Measurements from ENCODE around the gene LRGUK.

LRGUK gene

DNA sequence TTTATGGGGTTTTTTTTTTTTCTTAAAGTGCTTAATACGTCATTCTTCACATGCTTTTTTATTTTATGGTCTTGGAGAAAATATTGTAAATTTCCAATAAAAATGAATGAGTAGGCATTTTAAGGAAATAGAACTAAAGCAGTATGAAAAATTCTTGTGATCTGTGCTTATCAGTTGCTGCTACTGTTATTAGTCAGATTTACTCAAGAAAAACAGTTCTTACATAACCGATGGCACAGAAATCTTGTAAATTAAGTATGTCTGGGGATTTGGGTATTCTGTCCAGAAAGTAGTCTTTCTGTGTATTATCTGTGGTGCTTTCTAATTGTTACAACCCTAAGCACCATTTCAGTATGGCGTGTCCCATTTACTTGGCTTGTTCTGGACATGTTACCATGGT lies 64.7 kb downstream of the LRGUK start:
- TF ChIP-seq CTCF (IDR thresholded peaks at IDR 0.05; ENCODE audit: insufficient read depth, low read depth, low read length, missing control alignments): no peak
- H3K4me3 ChIP-seq (ENCODE audit: low read length): no peak overlapping the region
- DNase-seq (ENCODE audit: low read depth): no peak

DNA sequence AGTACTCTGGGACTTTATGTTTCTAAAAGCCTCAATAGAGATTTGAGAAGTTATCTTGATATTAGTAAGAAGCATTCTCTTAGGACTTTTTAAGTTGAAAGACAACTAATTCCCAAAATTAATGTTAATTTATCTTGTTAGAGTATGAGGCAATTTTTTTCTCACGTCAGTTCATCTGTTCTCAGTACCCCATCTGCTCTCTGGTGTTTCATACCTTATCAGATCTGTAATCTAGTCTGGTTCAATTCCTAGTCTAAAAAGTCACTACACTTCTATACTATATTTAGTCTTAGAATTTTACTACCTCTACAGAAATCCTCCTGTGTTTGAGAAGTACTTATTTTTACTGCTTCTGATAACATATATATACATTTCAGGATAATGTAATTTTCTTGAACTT lies 66.1 kb downstream of the LRGUK start:
- DNase-seq (ENCODE audit: low read depth): no peak
- no peak for TF ChIP-seq CTCF (IDR thresholded peaks at IDR 0.05; ENCODE audit: insufficient read depth, low read depth, low read length, missing control alignments)

GRCh38 chr7:134195252-134195651 lies 68.1 kb downstream of the LRGUK start:
- no peak for TF ChIP-seq CTCF (IDR thresholded peaks at IDR 0.05; ENCODE audit: insufficient read depth, low read depth, low read length, missing control alignments)
- DNase-seq (ENCODE audit: low read depth): no peak
- no peak overlapping the region for H3K4me3 ChIP-seq (ENCODE audit: low read length)

More for the DNA sequence above, 66.1 kb downstream of the LRGUK start:
- H3K4me3 ChIP-seq (ENCODE audit: low read length): no peak overlapping the region

DNA sequence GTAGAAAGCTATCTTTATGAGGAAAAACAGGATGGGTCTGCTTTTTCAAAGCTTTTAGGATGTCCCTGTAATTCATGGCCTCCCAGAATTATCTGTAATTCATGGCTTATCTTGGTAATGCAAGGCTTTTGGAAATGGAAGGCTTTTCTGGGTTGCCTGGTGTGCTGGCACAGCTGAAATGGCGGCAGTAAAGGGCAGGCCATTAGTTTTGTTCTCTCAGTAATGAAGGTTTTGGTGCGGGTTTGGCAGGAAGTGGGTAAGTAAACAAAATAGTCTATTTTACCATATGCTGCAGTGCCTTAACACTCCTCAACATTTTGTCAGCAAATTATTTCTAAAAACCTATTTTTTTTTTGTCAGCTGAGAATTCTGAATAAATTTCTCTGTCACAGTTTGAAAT lies 69.3 kb downstream of the LRGUK start:
- DNase-seq (ENCODE audit: low read depth): no peak
- no peak overlapping the region for H3K4me3 ChIP-seq (ENCODE audit: low read length)
- TF ChIP-seq CTCF (IDR thresholded peaks at IDR 0.05; ENCODE audit: insufficient read depth, low read depth, low read length, missing control alignments): no peak

DNA sequence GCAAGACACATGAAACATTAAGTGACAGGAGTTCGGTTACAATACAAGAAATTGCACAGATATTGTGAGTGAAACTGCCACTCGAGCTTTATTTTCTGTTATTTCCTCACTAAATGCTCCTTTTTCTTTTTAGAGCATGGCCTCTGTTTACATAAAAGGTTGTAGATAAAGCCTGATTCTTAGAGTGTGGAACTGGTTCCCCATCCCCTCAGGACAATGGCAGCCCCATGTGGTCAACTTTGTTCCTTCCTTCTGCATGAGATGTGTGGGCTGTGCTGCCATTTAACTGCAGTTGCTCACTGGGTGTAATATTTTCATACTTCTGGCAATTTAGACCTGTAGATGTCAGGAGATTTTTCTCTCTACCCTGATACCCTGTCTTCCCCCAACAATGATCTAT lies 70.2 kb downstream of the LRGUK start:
- no peak overlapping the region for H3K4me3 ChIP-seq (ENCODE audit: low read length)
- no peak for DNase-seq (ENCODE audit: low read depth)
- TF ChIP-seq CTCF (IDR thresholded peaks at IDR 0.05; ENCODE audit: insufficient read depth, low read depth, low read length, missing control alignments): no peak

DNA sequence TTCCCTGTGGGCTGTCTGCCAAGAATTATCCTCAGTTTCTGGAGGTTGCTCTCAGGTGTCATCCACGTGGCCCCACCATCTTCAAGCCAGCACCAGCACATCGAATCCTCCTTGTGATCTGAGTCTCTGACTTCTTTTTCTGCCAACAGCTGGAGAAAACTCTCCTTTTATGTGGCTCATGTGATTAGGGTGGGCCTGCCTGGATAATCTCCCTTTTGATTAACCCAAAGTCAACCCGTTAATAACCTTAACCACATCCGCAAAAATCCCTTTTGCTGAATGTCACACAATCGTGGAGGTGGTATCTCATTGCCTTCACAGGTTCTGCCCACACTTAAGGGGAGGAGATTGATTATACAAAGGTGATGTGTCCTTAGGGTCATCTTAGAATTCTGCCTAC lies 73.8 kb downstream of the LRGUK start:
- no peak for TF ChIP-seq CTCF (IDR thresholded peaks at IDR 0.05; ENCODE audit: insufficient read depth, low read depth, low read length, missing control alignments)
- DNase-seq (ENCODE audit: low read depth): no peak
- H3K4me3 ChIP-seq (ENCODE audit: low read length): no peak overlapping the region

GRCh38 chr7:134201569-134202261 lies 74.6 kb downstream of the LRGUK start:
- no peak for DNase-seq (ENCODE audit: low read depth)
- TF ChIP-seq CTCF (IDR thresholded peaks at IDR 0.05; ENCODE audit: insufficient read depth, low read depth, low read length, missing control alignments): no peak
- H3K4me3 ChIP-seq (ENCODE audit: low read length): no peak overlapping the region
